RCC 7860 (cell line): ENCODE data around the gene MIF4GD.
A peak's percentile ranks its signal among the peaks of the same experiment; 100 is the strongest.
"Not testable (repeated sequence)": the region's sequence is repeated elsewhere in the genome, so short reads cannot be mapped to it uniquely, and the experiment has no call there.

Experiments
- DNase-seq: peaks from one replicate; pipeline ENCODE4 v3.0.0-alpha.2; 2015; ENCODE audit warnings: low spot score
- FAIRE-seq: peaks from 2 replicates; lab custom pipeline; 2012; peaks lifted over from hg19 to GRCh38; lab: Jason Lieb, UNC

MIF4GD gene

GRCh38 chr17:75289115-75289831 lies 18.2 kb upstream of the MIF4GD start, which contains the start of gene SLC25A19:
TSS of gene SLC25A19 (minus strand) at chr17:75289433. CDS start at chr17:75286764, 2,669 bp downstream.
- FAIRE-seq (peak; percentile 83), DNase-seq (peak; percentile 98)

- FAIRE-seq (no peak), DNase-seq (peak; percentile 10)
Observed at GRCh38 chr17:75288770-75289114, 17.7 kb upstream of the MIF4GD start.

GRCh38 chr17:75288359-75288758 lies 17.3 kb upstream of the MIF4GD start:
- DNase-seq (no peak), FAIRE-seq (no peak)

GRCh38 chr17:75287221-75287620 lies 16.2 kb upstream of the MIF4GD start:
- no peak for FAIRE-seq
- no peak for DNase-seq

GRCh38 chr17:75285123-75285522 lies 14.1 kb upstream of the MIF4GD start:
- FAIRE-seq (no peak), DNase-seq (no peak)

GRCh38 chr17:75280189-75280588 lies 9.2 kb upstream of the MIF4GD start:
- DNase-seq, FAIRE-seq: not testable (repeated sequence)

- no peak for FAIRE-seq
- DNase-seq = no peak
Observed at GRCh38 chr17:75277664-75278071, 6.6 kb upstream of the MIF4GD start.

GRCh38 chr17:75273977-75274708 lies 3.1 kb upstream of the MIF4GD start:
- DNase-seq (peak; percentile 60), FAIRE-seq (no peak)

GRCh38 chr17:75272848-75273184 lies 1.8 kb upstream of the MIF4GD start:
- FAIRE-seq = no peak
- no peak for DNase-seq

GRCh38 chr17:75271955-75272847 lies 1.2 kb upstream of the MIF4GD start:
- FAIRE-seq (no peak), DNase-seq (no peak)

- FAIRE-seq = no peak
- peak; percentile 63 for DNase-seq
Observed at GRCh38 chr17:75271233-75271954, 363 bp upstream of the MIF4GD start.

- peak; percentile 51 for DNase-seq
- FAIRE-seq = no peak
Observed at GRCh38 chr17:75270218-75270965, 639 bp downstream of the MIF4GD start.

GRCh38 chr17:75269844-75270217 lies 1.2 kb downstream of the MIF4GD start:
- DNase-seq (no peak), FAIRE-seq (no peak)

GRCh38 chr17:75267411-75268232 lies 3.4 kb downstream of the MIF4GD start:
- no peak for FAIRE-seq
- no peak for DNase-seq

- FAIRE-seq = no peak
- no peak for DNase-seq
Observed at GRCh38 chr17:75267153-75267410, 3.9 kb downstream of the MIF4GD start.

GRCh38 chr17:75266316-75267152 lies 4.5 kb downstream of the MIF4GD start:
- DNase-seq (no peak), FAIRE-seq (no peak)

GRCh38 chr17:75265614-75266315 lies 5.3 kb downstream of the MIF4GD start:
- FAIRE-seq (no peak), DNase-seq (no peak)

- DNase-seq (no peak), FAIRE-seq (no peak)
Observed at GRCh38 chr17:75263055-75263454, 8.0 kb downstream of the MIF4GD start.
